Pons (tissue), 1 donor: Measurements from ENCODE around the gene CCDC91.
"Not testable (repeated sequence)": the region's sequence is repeated elsewhere in the genome, so short reads cannot be mapped to it uniquely, and the experiment has no call there.

Experiments
- DNase-seq: peaks from one replicate; pipeline ENCODE4 v3.0.0-alpha.2; 2016; ENCODE audit warnings: low spot score

Gene CCDC91

DNA sequence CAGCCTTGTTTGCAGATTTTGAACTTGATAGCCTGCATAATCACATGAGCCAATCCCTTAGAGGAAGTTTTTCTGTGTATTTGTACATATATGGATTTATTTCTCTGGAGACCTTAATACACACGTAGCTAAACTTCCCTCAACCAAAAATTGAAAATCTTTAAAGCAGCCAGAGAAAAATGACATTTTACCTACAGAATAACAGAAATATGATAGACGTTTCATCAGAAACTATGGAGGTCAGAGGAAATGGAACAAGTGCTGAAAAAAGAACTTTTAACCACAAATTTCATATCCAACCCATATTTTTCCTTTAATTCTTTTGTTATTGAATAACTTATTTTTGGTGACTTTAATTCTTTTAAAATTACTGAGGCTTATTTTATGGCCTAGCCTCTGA is 177.7 kb downstream of the CCDC91 start:
- no peak for DNase-seq

DNA sequence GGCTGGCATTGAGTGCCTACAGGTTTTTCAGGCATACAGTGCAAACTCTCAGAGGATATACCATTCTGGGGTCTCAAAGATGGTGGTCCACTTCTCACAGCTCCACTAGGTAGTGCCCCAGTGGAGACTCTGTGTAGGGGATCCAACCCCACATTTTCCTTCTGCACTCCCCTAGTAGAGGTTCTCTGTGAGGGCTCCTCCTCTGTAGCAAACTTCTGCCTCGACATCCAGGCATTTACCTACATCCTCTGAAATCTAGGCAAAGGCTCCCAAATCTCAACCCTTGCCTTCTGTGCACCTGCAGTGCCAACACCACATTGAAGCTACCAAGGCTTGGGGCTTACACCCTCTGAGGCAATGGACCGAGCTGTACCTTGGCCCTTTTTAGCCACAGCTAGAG is 179.2 kb downstream of the CCDC91 start:
- no peak for DNase-seq

DNA sequence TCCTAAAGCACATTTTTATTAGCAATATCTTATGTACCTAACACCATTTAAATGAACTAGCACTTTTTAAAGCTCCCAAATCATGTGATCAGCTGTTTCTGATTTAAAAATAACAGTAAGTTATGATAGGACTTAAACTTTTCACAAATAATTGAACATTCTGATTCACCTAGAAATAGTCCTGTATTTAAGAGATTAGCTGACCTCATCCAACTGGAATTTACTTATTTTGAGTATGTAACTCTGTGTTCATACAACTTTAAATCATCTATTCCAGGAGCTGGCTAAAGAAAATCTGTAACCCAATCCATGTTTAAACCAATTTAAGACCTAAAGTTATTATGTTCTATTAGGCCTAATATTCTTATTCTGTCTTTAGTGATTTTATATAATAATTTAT is 184.3 kb downstream of the CCDC91 start:
- DNase-seq, result no peak

DNA sequence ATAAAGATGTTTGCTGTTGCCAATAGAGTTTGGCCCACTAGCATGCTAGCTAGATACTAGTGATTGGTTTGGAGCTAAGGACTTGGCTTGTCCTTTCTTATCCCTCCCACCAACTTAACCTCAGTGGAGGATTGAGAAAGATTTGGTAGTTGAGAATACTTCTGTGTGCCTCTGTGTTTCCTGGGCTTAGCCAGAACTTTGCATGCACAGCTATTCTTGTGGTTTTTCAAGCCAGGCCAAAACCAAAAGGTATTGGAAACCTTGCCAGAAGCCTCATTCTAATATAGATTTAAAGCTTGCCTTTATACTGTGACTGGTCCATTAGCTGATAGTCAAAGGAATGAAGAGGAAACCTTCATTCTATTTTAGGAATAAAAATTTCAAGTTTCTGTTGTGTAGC is 188.5 kb downstream of the CCDC91 start:
- DNase-seq, result no peak

DNA sequence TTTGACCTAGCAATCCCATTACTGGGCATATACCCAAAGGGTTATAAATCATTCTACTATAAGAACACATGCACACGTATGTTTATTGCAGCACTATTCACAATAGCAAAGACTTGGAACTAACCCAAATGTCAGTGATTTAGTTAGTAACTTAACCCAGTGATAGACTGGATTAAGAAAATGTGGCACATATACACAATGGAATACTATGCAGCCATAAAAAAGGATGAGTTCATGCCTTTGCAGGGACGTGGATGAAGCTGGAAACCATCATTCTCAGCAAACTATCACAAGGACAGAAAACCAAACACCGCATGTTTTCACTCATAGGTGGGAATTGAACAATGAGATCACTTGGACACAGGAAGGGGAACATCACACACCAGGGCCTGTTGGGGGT is 189.5 kb downstream of the CCDC91 start:
- not testable (repeated sequence) for DNase-seq

DNA sequence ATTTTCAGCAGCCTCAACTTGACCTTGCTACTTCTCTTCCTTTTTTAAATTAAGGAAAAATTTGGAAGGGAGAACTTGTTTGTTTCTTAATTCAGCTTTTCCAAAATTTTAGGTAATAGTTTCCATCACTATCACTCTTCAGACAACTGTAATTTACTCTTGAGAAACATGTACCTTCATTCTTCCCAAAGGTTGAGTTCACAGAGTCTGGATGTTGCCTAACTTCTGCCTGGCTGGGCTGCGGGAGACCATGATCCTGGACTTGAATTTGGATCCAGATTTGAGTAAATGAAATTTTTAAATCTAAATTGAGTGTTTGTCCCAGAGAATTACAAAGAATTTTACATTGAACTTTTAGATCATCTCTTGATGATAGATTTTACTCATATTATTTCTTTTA is 193.1 kb downstream of the CCDC91 start:
- DNase-seq, result no peak

DNA sequence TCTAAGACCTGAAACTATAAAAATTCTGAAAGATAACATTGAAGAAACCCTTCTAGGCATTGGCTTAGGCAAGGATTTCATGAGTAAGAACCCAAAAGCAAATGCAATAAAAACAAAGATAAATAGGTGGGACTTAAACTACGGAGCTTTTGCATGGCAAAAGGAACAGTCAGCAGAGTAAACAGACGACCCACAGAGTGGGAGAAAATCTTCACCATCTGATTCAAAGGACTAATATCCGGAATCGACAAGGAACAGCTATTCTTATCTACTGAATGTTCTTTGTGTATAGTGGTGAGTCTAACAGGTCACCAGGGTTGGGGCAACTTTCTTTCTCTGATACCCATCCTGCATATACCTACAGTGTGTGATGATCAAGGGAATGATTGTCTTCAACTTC is 198.6 kb downstream of the CCDC91 start:
- DNase-seq, result no peak

DNA sequence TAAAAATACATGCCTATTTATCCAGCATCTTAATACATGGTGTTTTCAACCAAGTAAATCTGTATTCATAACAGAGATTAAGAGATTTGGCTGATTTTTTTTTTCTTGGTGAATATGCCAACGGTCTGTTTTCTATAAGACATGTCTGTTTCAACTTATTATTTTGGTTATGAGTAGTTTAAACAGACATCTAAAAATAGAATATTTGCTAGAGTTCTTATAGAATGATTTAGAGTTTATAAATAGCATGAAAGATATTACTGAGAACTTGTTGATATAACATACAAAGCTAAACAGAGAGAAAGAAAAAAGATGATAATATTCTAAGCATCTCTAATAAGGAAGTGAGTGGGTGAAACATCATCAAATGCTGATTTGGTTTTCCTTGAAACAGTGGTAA is 199.9 kb downstream of the CCDC91 start:
- no peak for DNase-seq

DNA sequence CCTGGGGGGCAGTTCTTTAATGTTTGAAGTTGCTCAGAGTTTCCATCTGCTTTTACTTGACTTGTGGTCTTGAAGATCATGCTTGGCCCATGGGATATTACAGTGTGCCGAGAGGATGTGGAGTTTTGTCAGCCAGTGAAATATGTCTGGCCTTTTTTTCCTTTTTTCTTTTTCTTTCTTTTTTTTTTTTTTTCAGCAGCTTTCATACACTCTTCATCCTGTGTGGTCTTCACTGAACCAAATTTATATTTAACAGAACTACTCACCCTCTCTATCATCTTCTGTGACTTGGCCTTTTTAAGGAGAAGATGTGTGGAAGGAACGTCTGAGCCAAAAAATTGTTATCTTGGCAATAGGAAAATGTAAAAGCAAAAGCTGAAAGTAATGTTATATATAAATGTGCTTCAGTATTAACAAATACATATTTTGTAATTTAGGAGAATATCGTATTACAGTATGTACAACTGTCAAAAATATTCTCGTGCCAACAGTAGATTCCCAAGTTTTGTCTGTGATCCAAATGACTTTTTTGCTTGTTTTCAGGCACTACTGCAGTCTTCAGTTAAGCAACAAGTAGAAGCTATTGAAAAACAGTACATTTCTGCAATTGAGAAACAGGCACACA is 200.6 kb downstream of the CCDC91 start:
- DNase-seq, result no peak

DNA sequence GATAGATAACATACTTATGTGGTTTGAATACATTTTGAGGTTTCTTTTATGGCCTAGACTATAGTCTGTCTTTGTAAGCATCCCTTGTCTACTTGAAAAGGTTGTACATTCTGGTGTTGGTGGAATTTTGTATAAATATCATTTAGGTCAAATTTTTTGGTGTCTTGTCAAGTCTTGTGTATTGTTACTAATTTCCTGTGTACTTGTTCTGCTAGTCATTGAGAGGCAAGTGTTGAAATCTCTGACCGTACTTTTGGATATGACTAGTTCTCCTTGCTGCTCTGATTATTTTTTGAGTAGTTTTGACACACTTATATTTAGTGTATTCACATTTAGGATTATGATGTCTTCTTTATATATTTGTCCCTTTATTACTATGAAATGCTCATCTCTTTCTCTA is 219.6 kb downstream of the CCDC91 start:
- DNase-seq, result no peak

DNA sequence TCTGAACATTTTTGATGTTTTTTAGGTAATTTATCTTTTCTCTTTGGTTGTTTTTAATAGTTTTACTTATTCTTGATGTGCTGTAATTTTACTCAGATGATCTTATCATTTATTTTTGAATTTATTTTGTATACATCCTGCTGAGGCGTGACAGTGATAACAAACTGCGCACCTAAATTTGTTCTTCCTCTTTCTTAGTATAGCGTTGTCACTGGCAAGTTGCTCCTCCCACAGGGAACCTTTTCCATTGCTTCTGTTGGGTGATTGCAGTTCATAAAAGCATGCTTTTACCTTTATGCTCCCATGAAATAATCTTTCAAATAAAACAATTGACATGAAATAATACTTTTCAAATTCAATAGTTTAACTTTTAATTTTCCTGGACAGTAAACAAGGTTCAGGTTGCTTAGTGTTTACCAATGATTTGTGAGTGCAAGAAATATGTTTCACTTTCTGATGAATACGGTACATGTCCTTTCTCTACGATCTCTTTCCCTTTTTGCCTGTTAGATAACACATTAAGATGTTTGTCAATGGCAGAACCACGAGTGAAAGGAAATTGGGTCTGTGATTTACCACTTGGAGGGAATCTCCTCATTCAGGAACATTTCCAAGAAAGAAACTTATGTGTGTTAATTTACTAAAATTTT is 223.3 kb downstream of the CCDC91 start:
- no peak for DNase-seq

DNA sequence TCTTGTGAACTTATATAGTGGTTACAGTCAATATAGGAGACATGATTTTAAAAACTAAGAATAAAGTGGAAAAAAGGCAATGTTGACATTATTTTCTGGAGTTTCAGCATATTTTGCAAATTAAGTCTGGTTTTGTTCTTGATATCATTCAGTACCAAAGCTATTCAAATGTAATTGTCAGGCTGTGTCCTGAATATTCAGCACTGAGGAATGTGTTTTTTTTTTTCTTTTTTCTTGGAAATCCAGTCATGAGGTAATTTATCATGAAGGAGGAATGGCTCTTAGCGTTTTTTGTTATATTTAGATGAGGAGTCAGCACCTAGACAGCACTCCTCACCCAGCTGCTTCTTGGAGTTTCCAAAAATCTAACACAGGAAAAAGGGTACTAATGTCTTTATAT is 225.5 kb downstream of the CCDC91 start:
- DNase-seq, result no peak

DNA sequence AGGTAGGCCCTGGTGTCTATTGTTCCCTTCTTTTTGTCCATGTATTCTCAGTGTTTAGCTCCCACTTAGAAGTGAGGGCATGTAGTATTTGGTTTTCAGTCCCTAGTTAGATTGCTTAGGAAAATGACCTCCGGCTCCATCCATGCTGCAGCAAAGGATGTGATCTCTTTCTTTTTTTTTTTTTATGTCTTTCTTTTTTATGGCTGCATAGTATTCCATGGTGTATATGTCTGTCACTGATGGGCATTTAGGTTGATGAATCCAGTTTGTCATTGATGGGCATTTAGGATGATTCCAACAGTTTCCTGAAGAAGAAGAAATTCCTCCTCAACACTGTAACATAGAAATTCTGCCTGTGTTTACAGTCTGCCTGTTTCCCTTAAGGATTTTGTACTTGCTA is 231.1 kb downstream of the CCDC91 start:
- DNase-seq, result no peak

DNA sequence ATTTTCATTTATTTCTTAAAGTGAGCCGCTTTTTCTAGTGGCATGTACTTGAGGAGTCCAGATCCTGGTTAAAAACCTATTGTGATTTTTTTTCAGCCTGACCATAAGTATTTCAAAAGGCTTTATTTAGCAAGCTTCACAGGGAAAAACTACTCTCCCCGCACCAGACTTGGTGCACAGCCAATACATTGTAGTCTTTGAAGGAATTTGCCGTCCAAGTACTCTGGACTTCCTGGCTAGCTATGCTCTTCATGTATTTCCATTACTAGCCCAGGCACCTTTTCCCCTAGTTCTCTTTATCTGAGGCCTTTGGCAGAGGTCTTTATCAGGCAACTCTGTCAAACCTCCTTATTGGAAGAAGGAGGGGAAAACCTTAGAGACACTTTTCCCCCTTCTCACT is 234.7 kb downstream of the CCDC91 start:
- peak; percentile 5 for DNase-seq

DNA sequence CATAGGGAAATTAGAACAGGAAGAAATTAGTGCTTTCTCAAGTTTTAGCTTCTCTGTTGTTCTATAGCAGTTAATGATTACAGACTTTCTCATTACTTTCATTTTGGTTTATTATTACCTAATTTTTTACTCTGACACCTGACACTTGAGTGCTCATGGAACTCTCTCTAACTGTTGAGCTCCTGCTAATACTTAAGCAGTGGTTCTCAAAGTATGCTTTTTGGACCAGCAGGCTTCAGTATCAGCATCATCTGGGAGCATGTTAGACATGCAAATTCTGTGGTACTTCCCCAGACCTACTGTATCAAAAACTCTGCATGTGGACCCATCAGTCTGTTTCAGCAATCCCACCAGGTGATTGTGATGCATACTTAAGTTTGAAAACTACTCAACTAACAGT is 235.3 kb downstream of the CCDC91 start:
- no peak for DNase-seq

DNA sequence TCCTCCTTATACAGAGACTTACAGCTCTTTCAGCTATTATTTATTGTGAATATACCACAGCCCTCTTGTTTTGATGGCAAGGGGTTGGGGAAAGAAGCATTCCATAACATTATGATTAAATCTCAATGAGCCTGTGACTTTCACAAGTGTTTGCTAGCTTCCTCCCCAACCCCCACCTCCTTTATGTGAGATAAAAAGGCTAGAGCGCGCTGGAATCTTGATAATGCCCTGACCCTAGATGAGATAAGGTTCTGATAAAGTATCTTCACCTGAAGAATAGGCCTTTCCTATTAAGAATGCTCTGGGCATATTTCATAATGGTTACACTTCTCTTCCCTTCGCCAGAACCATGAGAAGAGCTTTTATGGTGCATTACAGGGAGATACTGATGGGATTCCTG is 236.8 kb downstream of the CCDC91 start:
- no peak for DNase-seq

DNA sequence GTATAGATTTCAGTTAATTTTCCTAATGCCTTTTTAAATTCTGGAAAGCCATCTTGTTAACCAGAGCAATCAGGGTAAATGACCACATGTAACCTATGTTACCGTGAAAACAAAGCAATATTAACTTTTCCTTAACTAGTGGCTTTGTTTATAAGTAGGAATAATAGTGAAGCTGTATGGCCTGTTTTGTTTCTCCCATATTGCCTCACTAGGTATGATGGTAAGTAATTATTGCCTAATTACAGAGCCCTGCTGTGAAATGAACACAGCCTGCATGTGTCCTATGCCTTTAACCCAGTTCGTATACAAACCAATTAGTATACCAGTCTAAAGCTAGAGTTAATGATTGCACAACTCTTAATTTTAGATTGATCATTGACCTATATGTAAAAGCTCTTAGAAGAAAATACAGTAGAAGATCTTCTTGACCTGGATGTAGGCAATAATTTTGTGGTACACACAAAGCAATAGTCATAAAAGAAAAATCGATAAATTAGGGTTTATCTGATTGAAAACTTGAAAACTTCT is 249.9 kb downstream of the CCDC91 start:
- no peak for DNase-seq

DNA sequence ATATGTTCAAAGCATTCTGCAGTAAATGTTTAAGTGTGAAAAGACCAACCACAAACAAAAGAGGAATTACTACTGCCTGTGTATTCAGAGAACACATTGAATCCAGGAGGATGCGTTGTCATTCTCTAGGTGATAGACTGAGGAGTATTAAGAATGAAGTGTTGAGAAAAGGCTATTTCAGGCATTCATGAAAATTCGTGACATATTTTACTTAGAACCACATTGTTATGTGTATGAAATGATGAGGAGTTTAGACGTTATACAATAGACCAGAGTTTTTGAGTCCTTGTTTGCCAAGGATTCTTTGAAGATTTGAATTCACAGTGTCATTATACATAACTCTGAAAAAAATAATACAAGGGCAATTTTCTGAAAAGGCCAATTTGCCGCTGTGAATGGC is 251.8 kb downstream of the CCDC91 start:
- DNase-seq, result no peak

DNA sequence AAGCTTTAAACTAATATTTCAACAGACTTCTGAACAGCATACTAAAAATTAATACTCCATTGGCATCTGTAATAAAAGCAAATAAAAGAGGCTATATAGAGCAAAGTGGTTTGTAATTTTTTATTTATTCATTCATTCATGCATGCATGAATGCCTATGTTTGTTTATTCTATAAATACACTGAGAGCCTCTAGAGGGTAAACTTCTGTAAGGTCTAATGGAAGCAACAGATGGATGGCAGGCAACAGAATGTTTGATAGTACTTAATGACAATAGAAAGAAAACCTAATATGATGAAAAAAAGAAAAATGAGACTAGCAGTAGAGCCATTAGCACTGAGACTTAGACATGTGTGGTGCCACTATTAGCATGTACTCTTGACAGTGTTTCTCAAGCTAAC is 253.1 kb downstream of the CCDC91 start:
- DNase-seq, result no peak

DNA sequence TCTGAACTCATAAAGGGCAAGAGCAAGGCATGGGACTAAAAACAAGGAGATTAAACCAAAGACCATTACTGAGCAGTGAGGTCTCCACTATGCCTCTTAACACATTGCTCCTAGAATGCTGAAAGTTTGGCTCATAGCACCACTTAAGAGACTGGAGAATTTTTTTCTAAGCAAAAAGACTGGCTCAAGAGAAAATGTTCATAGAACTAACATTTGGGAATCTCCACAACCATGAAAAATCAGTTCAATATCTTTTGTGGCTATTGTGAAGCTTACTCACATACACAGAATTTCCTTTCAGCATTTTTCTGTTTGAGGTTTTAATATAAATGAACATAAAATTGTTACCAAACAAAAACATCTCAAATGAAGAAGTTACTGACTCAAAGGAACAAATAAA is 255.8 kb downstream of the CCDC91 start:
- no peak for DNase-seq

DNA sequence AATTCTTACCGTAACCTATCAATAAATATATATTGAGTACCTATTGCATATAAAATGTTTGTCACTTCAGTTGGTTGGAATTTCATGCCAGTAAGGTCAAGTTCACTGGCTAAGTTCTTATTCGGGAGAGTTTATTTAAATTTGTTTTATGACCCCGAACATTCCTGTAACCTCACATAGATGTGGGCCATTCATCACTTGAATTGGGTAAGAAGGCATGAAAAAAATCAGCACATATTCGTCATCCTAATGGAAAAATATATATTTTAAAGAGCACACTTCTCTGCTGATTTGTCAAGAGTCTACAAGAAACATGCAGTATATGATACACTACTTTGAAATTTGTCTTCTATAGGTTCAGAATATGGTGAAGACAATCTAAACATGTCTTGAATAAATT is 263.4 kb downstream of the CCDC91 start:
- DNase-seq, result no peak

DNA sequence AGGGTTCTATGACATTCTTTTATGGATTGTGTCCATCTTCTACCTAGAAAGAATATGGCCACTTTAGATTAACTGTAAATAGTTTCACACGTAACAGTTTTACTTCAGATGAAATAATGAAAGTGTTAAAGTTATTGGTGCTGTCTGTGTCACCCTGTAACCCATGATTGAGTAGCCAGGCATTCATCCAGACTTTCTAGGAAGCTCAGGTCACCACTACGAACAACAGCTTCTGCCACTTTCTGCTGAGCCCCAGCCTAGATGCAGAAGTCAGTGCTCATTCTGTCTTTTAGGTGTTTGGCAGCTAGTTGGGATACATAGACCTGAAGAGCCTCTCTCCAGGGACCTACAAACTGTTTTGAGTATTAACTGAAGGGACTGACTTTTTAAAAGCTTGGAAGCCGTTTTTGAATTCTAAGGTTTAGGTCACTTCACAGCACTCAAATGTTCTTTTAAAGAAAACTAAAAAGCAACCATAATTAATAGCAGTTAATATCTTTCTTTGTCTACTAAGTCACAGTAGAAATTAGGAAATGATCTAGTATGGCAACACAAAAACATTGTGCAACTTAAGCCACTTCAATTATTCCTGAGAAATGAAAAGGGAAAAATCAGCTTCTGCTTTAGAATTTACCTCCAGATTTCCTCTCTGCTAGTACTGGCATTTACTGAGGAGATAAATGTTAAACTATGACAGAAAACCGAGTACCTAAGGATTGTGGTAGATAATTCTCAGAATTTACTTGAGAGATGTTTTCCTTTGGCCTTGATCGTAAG is 266.9 kb downstream of the CCDC91 start:
- DNase-seq, result no peak

DNA sequence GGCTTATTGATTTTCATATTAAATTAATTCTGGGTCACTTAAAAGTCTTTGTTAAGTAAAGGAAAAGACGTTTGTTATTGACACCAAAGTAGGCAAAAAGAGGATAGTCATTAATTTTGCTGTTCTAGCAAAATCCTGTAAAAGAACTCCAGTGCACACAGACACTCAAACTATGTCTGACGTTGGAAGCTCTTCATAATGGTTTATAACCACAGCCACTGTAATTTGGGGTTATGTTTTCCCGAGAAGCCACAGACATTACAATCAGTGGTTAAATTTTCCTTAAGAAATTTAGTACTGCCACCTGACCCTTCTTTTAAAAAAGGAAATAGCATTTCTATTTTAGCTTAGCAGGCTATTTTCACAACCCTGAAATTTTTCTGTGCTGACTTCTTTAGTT is 267.5 kb downstream of the CCDC91 start:
- no peak for DNase-seq
